Hippocampal formation (tissue), 2 donors: ENCODE measurements around the gene PNMA6F.

Experiments
- DNase-seq, 2 donors: peaks; one replicate each; lab custom pipeline; 2025; lab: John Stamatoyannopoulos, UW

Gene PNMA6F

GRCh38 chrX:153321381-153322124 is at the start of gene PNMA6F:
Gene PNMA6F (minus strand): TSS chrX:153321767. CDS start chrX:153320674, 1,093 bp downstream.
- DNase-seq = no peak

- no peak for DNase-seq
Measured at GRCh38 chrX:153371256-153371655, 49.7 kb upstream of the PNMA6F start.

- no peak for DNase-seq
Measured at GRCh38 chrX:153370293-153371055, 48.9 kb upstream of the PNMA6F start.

GRCh38 chrX:153366878-153367538 is 45.4 kb upstream of the PNMA6F start:
- no peak for DNase-seq

GRCh38 chrX:153366119-153366518 is 44.6 kb upstream of the PNMA6F start:
- no peak for DNase-seq

GRCh38 chrX:153365670-153366069 is 44.1 kb upstream of the PNMA6F start:
- no peak for DNase-seq

GRCh38 chrX:153361781-153362397 is 40.3 kb upstream of the PNMA6F start:
- DNase-seq = no peak

- DNase-seq = no peak
Measured at GRCh38 chrX:153357877-153358276, 36.3 kb upstream of the PNMA6F start.

GRCh38 chrX:153353416-153353815 is 31.8 kb upstream of the PNMA6F start:
- DNase-seq = no peak

GRCh38 chrX:153352858-153353257 is 31.3 kb upstream of the PNMA6F start:
- DNase-seq = no peak

GRCh38 chrX:153351981-153352380 is 30.4 kb upstream of the PNMA6F start:
- no peak for DNase-seq

GRCh38 chrX:153349952-153350351 is 28.4 kb upstream of the PNMA6F start:
- no peak for DNase-seq

GRCh38 chrX:153348421-153348820 is 26.9 kb upstream of the PNMA6F start:
- no peak for DNase-seq

GRCh38 chrX:153347530-153347929 is 26.0 kb upstream of the PNMA6F start:
- DNase-seq = no peak

- no peak for DNase-seq
Measured at GRCh38 chrX:153343674-153344073, 22.1 kb upstream of the PNMA6F start.

- peak in 1 of 2 donors; percentile 1 for DNase-seq
Measured at GRCh38 chrX:153342762-153343558, 21.4 kb upstream of the PNMA6F start.

- DNase-seq = no peak
Measured at GRCh38 chrX:153340111-153340510, 18.5 kb upstream of the PNMA6F start.

GRCh38 chrX:153339662-153340061 is 18.1 kb upstream of the PNMA6F start:
- DNase-seq = no peak

- no peak for DNase-seq
Measured at GRCh38 chrX:153338836-153339235, 17.3 kb upstream of the PNMA6F start.

GRCh38 chrX:153336988-153337387 is 15.4 kb upstream of the PNMA6F start:
- no peak for DNase-seq

GRCh38 chrX:153336121-153336894 is 14.7 kb upstream of the PNMA6F start:
- DNase-seq = peak in 1 of 2 donors; percentile 5
